ENCODE results near the gene FBXL16.

DNA sequence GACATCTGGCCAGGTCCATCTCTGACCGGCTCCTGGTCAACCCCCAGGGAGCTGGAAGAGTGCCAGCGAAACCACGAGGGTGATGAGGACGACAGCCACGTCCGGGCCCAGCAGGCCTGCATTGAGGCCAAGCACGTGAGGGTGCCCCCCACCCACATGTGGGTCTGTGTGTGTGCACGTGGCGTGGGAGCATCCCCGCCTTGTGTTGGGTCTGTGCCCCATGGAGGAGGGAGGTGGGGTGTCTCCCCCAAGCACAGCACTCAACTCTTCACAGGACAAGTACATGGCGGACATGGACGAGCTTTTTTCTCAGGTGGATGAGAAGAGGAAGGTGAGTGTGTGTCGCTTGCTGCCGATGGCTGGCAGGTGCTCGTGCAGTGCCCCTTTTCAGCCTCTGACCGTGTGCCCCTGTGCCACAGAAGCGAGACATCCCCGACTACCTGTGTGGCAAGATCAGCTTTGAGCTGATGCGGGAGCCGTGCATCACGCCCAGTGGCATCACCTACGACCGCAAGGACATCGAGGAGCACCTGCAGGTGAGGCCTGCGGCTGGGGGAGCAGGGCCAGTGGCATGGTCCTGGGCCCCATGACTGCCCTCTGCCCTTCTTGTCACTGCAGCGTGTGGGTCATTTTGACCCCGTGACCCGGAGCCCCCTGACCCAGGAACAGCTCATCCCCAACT, 23.7 kb downstream of the FBXL16 start:
- no peak for TF ChIP-seq ZNF140 (tag by site-specific recombination; IDR thresholded peaks at IDR 0.05)
- TF ChIP-seq, protein P1, sequence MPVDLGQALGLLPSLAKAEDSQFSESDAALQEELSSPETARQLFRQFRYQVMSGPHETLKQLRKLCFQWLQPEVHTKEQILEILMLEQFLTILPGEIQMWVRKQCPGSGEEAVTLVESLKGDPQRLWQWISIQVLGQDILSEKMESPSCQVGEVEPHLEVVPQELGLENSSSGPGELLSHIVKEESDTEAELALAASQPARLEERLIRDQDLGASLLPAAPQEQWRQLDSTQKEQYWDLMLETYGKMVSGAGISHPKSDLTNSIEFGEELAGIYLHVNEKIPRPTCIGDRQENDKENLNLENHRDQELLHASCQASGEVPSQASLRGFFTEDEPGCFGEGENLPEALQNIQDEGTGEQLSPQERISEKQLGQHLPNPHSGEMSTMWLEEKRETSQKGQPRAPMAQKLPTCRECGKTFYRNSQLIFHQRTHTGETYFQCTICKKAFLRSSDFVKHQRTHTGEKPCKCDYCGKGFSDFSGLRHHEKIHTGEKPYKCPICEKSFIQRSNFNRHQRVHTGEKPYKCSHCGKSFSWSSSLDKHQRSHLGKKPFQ (tag by site-specific recombination; IDR thresholded peaks at IDR 0.05) = peak; percentile 11; the same call in 1 of the 2 replicates
- TF ChIP-seq KLF10 (tag by site-specific recombination; IDR thresholded peaks at IDR 0.05) = no peak
- TF ChIP-seq, protein P2, sequence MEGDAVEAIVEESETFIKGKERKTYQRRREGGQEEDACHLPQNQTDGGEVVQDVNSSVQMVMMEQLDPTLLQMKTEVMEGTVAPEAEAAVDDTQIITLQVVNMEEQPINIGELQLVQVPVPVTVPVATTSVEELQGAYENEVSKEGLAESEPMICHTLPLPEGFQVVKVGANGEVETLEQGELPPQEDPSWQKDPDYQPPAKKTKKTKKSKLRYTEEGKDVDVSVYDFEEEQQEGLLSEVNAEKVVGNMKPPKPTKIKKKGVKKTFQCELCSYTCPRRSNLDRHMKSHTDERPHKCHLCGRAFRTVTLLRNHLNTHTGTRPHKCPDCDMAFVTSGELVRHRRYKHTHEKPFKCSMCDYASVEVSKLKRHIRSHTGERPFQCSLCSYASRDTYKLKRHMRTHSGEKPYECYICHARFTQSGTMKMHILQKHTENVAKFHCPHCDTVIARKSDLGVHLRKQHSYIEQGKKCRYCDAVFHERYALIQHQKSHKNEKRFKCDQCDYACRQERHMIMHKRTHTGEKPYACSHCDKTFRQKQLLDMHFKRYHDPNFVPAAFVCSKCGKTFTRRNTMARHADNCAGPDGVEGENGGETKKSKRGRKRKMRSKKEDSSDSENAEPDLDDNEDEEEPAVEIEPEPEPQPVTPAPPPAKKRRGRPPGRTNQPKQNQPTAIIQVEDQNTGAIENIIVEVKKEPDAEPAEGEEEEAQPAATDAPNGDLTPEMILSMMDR (tag by site-specific recombination; IDR thresholded peaks at IDR 0.05) = no peak

Data from HEK293 (cell line).